Vagina (tissue), 2 donors: ENCODE results near the gene CLSTN1.

ENCODE experiments used
- CTCF ChIP-seq, 3 experiments: fragments of 450-650 bp in 2 of 3; fragments of 200-600 bp in 1 of 3; sonication (generic) in 1 of 3; IDR thresholded peaks; one replicate each; pipeline ENCODE4 v1.5.1; 2017 to 2019; ENCODE audit warnings: antibody characterized with exemption in 3 of 3, mild to moderate bottlenecking in 2 of 3, moderate library complexity in 2 of 3
- POLR2A ChIP-seq, 2 donors: fragments of 450-650 bp; IDR thresholded peaks; one replicate each; pipeline ENCODE4 v1.6.1; 2017; ENCODE audit warnings: antibody characterized with exemption in 2 of 2, mild to moderate bottlenecking in 2 of 2, moderate library complexity in 2 of 2

DNA sequence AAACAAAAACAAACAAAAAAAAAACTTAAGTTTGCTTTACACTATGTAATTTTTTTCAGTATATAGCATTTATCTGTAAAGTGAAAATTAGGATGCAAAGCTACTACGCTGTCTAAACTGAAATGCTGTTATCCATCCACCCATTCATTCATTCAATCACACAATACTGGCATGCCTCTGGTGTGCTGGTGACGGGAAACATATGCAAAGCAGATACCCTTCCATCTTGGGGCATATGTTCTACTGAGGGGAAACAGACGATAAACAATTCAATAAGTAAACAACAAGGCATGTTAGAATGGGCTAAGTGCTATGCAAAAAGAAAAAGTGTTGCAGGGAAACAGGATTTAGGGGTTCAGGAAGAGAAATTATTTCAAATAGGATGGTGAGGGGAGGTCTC is 3.2 kb downstream of the CLSTN1 start:
- no peak for TF ChIP-seq CTCF (IDR thresholded peaks at IDR 0.05)
- no peak for TF ChIP-seq POLR2A (IDR thresholded peaks at IDR 0.05)
